ENCODE data around the gene WNT1. TPM values are rescaled to one million over a fixed set of nuclear protein-coding genes. Genes with fewer than 3 reads are reported as not detected.

WNT1 gene
- not detected in 2 replicates for total RNA-seq

GRCh38 chr12:48978291-48978740 lies at the start of gene WNT1:
WNT1 (plus strand) TSS chr12:48978322; CDS start chr12:48978651, 329 bp downstream.

GRCh38 chr12:48957141-48958048 lies 20.7 kb upstream of the WNT1 start, which contains the start of gene ARF3:
ARF3 (minus strand) TSS chr12:48957487; CDS start chr12:48941095, 16,392 bp downstream.

GRCh38 chr12:48999371-49000131 lies 21.4 kb downstream of the WNT1 start, which contains the start of gene DDN:
DDN (minus strand) TSS chr12:48999375; CDS start chr12:48999287, 88 bp downstream.

GRCh38 chr12:49018261-49019119 lies 40.4 kb downstream of the WNT1 start, which contains the start of gene PRKAG1:
PRKAG1 (minus strand) TSS chr12:49018776; CDS start chr12:49018740, 36 bp downstream.

Other genes with a start within 250 kb of the WNT1 start
- 107 and 144 TPM in 2 replicates for gene ADCY6, start 189.2 kb upstream of the WNT1 start, total RNA-seq
- gene CACNB3, start 159.8 kb upstream of the WNT1 start, total RNA-seq: 19.5 and 25.0 TPM in 2 replicates
- 68.0 and 85.8 TPM in 2 replicates for gene DDX23, start 126.2 kb upstream of the WNT1 start, total RNA-seq
- gene RND1, start 112.5 kb upstream of the WNT1 start, total RNA-seq: 0.26 and 0.30 TPM in 2 replicates
- 36.6 and 45.0 TPM in 2 replicates for gene FKBP11, start 52.8 kb upstream of the WNT1 start, total RNA-seq
- gene ARF3, start 20.8 kb upstream of the WNT1 start, total RNA-seq: 37.1 and 42.7 TPM in 2 replicates
- 0.17 TPM in 1 of 2 replicates, not detected in the other for gene WNT10B, start 6.6 kb upstream of the WNT1 start, total RNA-seq
- 0.20 and 0.30 TPM in 2 replicates for gene DDN, start 21.1 kb downstream of the WNT1 start, total RNA-seq
- gene PRKAG1, start 40.5 kb downstream of the WNT1 start, total RNA-seq: 56.9 and 65.5 TPM in 2 replicates
- 63.9 and 73.0 TPM in 2 replicates for gene KMT2D, start 82.5 kb downstream of the WNT1 start, total RNA-seq
- 0.23 and 0.59 TPM in 2 replicates for gene RHEBL1, start 91.7 kb downstream of the WNT1 start, total RNA-seq
- gene DHH, start 116.5 kb downstream of the WNT1 start, total RNA-seq: 0.07 and 0.13 TPM in 2 replicates
- 42.7 and 47.0 TPM in 2 replicates for gene LMBR1L, start 132.5 kb downstream of the WNT1 start, total RNA-seq
- gene TUBA1B, start 153.1 kb downstream of the WNT1 start, total RNA-seq: 945 and 1,479 TPM in 2 replicates
- 495 and 558 TPM in 2 replicates for gene TUBA1A, start 210.8 kb downstream of the WNT1 start, total RNA-seq

Data from smooth muscle cell of the pulmonary artery (primary cell).